Mesodermal cell (in vitro differentiated cells): ENCODE results near the gene ZNF175.

Source experiments
- H3K27ac ChIP-seq: 2 replicates; pipeline ENCODE4 v1.7.0; 2013; ENCODE audit warnings: mild to moderate bottlenecking, low read depth, low read length, moderate library complexity; ENCODE audit not compliant: severe bottlenecking
- H3K36me3 ChIP-seq: 2 replicates; pipeline ENCODE4 v1.7.1; 2013; ENCODE audit warnings: mild to moderate bottlenecking, low read length, moderate library complexity; ENCODE audit not compliant: control insufficient read depth, insufficient read depth
- H3K4me1 ChIP-seq: one replicate; pipeline ENCODE4 v1.7.1; 2013; ENCODE audit warnings: mild to moderate bottlenecking, low read length; ENCODE audit not compliant: insufficient read depth, control insufficient read depth, poor library complexity, severe bottlenecking
- H3K4me3 ChIP-seq: 2 replicates; pipeline ENCODE4 v1.7.0; 2013; ENCODE audit warnings: low read length, control low read depth, mild to moderate bottlenecking; ENCODE audit not compliant: insufficient read depth, poor library complexity, severe bottlenecking; ENCODE audit errors: extremely low read depth
- H3K9me3 ChIP-seq: 2 replicates; pipeline ENCODE4 v1.7.1; 2013; ENCODE audit warnings: mild to moderate bottlenecking, low read length, moderate library complexity; ENCODE audit not compliant: control insufficient read depth
- WGBS, 2 experiments: methylation state at CpG; one replicate each; pipeline ENCODE4 v1.1.5; 2013; ENCODE audit warnings: missing lambda C conversion rate in 2 of 2; ENCODE audit not compliant: insufficient coverage in 2 of 2; 5-methylcytosine and 5-hydroxymethylcytosine counted together

Gene ZNF175

GRCh38 chr19:51550848-51551672 lies 20.0 kb upstream of the ZNF175 start:
- 82 to 85% methylated on average over 15 to 19 of the region's 20 CpGs for WGBS, 2 experiments
- Histone ChIP-seq H3K4me3 (no peak overlapping the region), H3K27ac (no peak overlapping the region), H3K9me3 (no peaks in the 10 kb centered on the region), H3K36me3 (no peaks in the 10 kb centered on the region), H3K4me1 (peaks cover 65% of the 10 kb centered on the region)

GRCh38 chr19:51551673-51552432 lies 19.2 kb upstream of the ZNF175 start:
- no peaks in the 10 kb centered on the region for H3K9me3 ChIP-seq
- no peak overlapping the region for H3K27ac ChIP-seq
- H3K4me3 ChIP-seq = no peak overlapping the region
- peaks cover 59% of the 10 kb centered on the region for H3K4me1 ChIP-seq
- 61% methylated on average over 3 of the region's 3 CpGs; no CpG with 5 or more reads in 1 of the 2 experiments for WGBS, 2 experiments
- no peaks in the 10 kb centered on the region for H3K36me3 ChIP-seq

- no peak overlapping the region for H3K4me3 ChIP-seq
- no peaks in the 10 kb centered on the region for H3K36me3 ChIP-seq
- peaks cover 51% of the 10 kb centered on the region for H3K4me1 ChIP-seq
- WGBS, 2 experiments = 13% methylated on average over 1 of the region's 1 CpG; no CpG with 5 or more reads in 1 of the 2 experiments
- H3K27ac ChIP-seq = no peak overlapping the region
- no peaks in the 10 kb centered on the region for H3K9me3 ChIP-seq
Observed at GRCh38 chr19:51552608-51552995, 18.5 kb upstream of the ZNF175 start.

- no peaks in the 10 kb centered on the region for H3K36me3 ChIP-seq
- no peak overlapping the region for H3K27ac ChIP-seq
- H3K9me3 ChIP-seq = no peaks in the 10 kb centered on the region
- 4 to 11% methylated on average over 12 to 19 of the region's 20 CpGs for WGBS, 2 experiments
- no peak overlapping the region for H3K4me3 ChIP-seq
- H3K4me1 ChIP-seq = peaks cover 51% of the 10 kb centered on the region
Observed at GRCh38 chr19:51552996-51553725, 17.9 kb upstream of the ZNF175 start.

GRCh38 chr19:51559240-51559639 lies 11.8 kb upstream of the ZNF175 start:
- peaks cover 3% of the 10 kb centered on the region for H3K4me1 ChIP-seq
- no peaks in the 10 kb centered on the region for H3K36me3 ChIP-seq
- H3K4me3 ChIP-seq = no peak overlapping the region
- no CpG with 5 or more reads among the region's 1 CpG for WGBS, 2 experiments
- H3K27ac ChIP-seq = no peak overlapping the region
- H3K9me3 ChIP-seq = no peaks in the 10 kb centered on the region

GRCh38 chr19:51560339-51560738 lies 10.7 kb upstream of the ZNF175 start:
- Histone ChIP-seq H3K4me3 (no peak overlapping the region), H3K4me1 (no peaks in the 10 kb centered on the region), H3K36me3 (no peaks in the 10 kb centered on the region), H3K9me3 (no peaks in the 10 kb centered on the region), H3K27ac (no peak overlapping the region)
- 20 to 21% methylated on average over 2 to 3 of the region's 4 CpGs for WGBS, 2 experiments

GRCh38 chr19:51564791-51565190 lies 6.3 kb upstream of the ZNF175 start:
- Histone ChIP-seq H3K4me1 (peaks cover 10% of the 10 kb centered on the region), H3K36me3 (no peaks in the 10 kb centered on the region), H3K27ac (no peak overlapping the region), H3K4me3 (no peak overlapping the region), H3K9me3 (no peaks in the 10 kb centered on the region)
- 23 to 55% methylated on average over 3 to 6 of the region's 6 CpGs for WGBS, 2 experiments

- Histone ChIP-seq H3K4me1 (peaks cover 10% of the 10 kb centered on the region), H3K4me3 (no peak overlapping the region), H3K36me3 (no peaks in the 10 kb centered on the region), H3K9me3 (no peaks in the 10 kb centered on the region), H3K27ac (no peak overlapping the region)
- 64 to 79% methylated on average over 4 of the region's 4 CpGs for WGBS, 2 experiments
Observed at GRCh38 chr19:51565583-51565982, 5.5 kb upstream of the ZNF175 start.

GRCh38 chr19:51566489-51567100 lies 4.5 kb upstream of the ZNF175 start:
- Histone ChIP-seq H3K9me3 (no peaks in the 10 kb centered on the region), H3K36me3 (no peaks in the 10 kb centered on the region), H3K4me1 (peaks cover 10% of the 10 kb centered on the region), H3K4me3 (no peak overlapping the region), H3K27ac (no peak overlapping the region)
- WGBS, 2 experiments = 69 to 85% methylated on average over 5 to 6 of the region's 8 CpGs

GRCh38 chr19:51567583-51567982 lies 3.5 kb upstream of the ZNF175 start:
- Histone ChIP-seq H3K27ac (no peak overlapping the region), H3K4me1 (peaks cover 14% of the 10 kb centered on the region), H3K4me3 (no peak overlapping the region), H3K9me3 (no peaks in the 10 kb centered on the region), H3K36me3 (peaks cover under 1% of the 10 kb centered on the region)
- 71% methylated on average over 3 of the region's 4 CpGs; no CpG with 5 or more reads in 1 of the 2 experiments for WGBS, 2 experiments
